K562 (cell line): ENCODE measurements around the gene UBN2. TPM values are rescaled to one million over a fixed set of nuclear protein-coding genes. Genes with fewer than 3 reads are reported as not detected.

Experiments used
- DIDO1 ChIP-seq: fragments of 450-650 bp; IDR thresholded peaks from 2 replicates; pipeline ENCODE4 v1.6.1; 2016; ENCODE audit warnings: low read depth, missing biosample characterization, missing genetic modification characterization
- KAT7 ChIP-seq: sonication (generic); formaldehyde crosslinking; IDR thresholded peaks from 2 replicates; pipeline ENCODE4 v1.8.0; 2022; ENCODE audit warnings: missing genetic modification reagents, mild to moderate bottlenecking, borderline replicate concordance
- NR2F6 ChIP-seq: fragments of 450-650 bp; formaldehyde crosslinking; IDR thresholded peaks from 2 replicates; pipeline ENCODE4 v1.4.0; 2020; ENCODE audit warnings: mild to moderate bottlenecking
- RBBP5 ChIP-seq: fragments of 200-600 bp; sonication (generic); IDR thresholded peaks from 2 replicates; pipeline ENCODE4 v1.6.1; 2012; ENCODE audit warnings: borderline replicate concordance, mild to moderate bottlenecking, low read length, control low read depth, inconsistent platforms; ENCODE audit not compliant: insufficient read depth, poor library complexity, severe bottlenecking
- REST ChIP-seq, 2 experiments: fragments of 450-650 bp; formaldehyde crosslinking in 1 of 2; IDR thresholded peaks; 2 replicates each; pipeline versions ENCODE4 v1.4.0 to v1.6.1; 2014 to 2020; ENCODE audit warnings: mild to moderate bottlenecking in 2 of 2, borderline replicate concordance in 1 of 2, low read depth in 1 of 2
- SIN3B ChIP-seq: fragments of 450-650 bp; IDR thresholded peaks from 2 replicates; pipeline ENCODE4 v1.6.1; 2017; ENCODE audit warnings: low read depth, mild to moderate bottlenecking, moderate library complexity
- SNRNP70 ChIP-seq: fragments of 200-400 bp; formaldehyde crosslinking; optimal IDR thresholded peaks from 2 replicates; pipeline ENCODE3; 2017; ENCODE audit warnings: low read depth, low read length
- TFAP4 ChIP-seq: sonication (generic); formaldehyde crosslinking; IDR thresholded peaks from 2 replicates; pipeline ENCODE4 v1.8.0; 2022; ENCODE audit warnings: missing genetic modification reagents, mild to moderate bottlenecking, moderate library complexity, borderline replicate concordance
- THRAP3 ChIP-seq: fragments of 450-650 bp; IDR thresholded peaks from 2 replicates; pipeline ENCODE4 v1.6.1; 2016; ENCODE audit warnings: mild to moderate bottlenecking, inconsistent platforms, borderline replicate concordance
- polyA plus RNA-seq, 8 experiments: library from polyadenylated mRNA; depleted of rRNA in 4 of 8; stranded (reverse) in 5 of 8; unstranded in 3 of 8; fragments of >200 nt; fragmentation: Nextera tagmentation in 2 of 8; fragmentation: Illumina TruSeq in 1 of 8; extraction: Ambion mirVana in 2 of 8; extraction: Trizol in 1 of 8; gene quantifications; 2 replicates each; pipeline versions ENCODE4 v1.2.1 to v1.2.3, GENCODE V29; 2011 to 2014; ENCODE audit warnings: inconsistent platforms in 1 of 8, missing spikeins in 1 of 8
- total RNA-seq, 7 experiments: library from RNA; depleted of rRNA in 6 of 7; stranded (reverse); fragments of >200 nt in 6 of 7; fragmentation: Illumina TruSeq in 2 of 7; extraction: Trizol in 2 of 7; gene quantifications; 2 replicates each; pipeline versions ENCODE4 v1.2.1 to v1.2.3, GENCODE V29; 2011 to 2021; ENCODE audit warnings: low replicate concordance in 1 of 7
- TF ChIP-seq, protein P1 (sequence below): conservative IDR thresholded peaks from 2 replicates; pipeline ENCODE4 v1.6.1; 2011; ENCODE audit warnings: low read depth, mild to moderate bottlenecking, low read length; ENCODE audit not compliant: control insufficient read depth
- TF ChIP-seq, protein P2 (sequence below): sonication (generic); formaldehyde crosslinking; IDR thresholded peaks from 2 replicates; pipeline ENCODE4 v1.8.0; 2023; ENCODE audit warnings: mild to moderate bottlenecking, missing genetic modification reagents

UBN2 gene
- total and polyA plus RNA-seq, 9 of the 15 experiments (the other 6 are each of a cell fraction or from before 2014, with no cell fraction given): 1.2 to 19.5 (median 9.9) TPM

DNA sequence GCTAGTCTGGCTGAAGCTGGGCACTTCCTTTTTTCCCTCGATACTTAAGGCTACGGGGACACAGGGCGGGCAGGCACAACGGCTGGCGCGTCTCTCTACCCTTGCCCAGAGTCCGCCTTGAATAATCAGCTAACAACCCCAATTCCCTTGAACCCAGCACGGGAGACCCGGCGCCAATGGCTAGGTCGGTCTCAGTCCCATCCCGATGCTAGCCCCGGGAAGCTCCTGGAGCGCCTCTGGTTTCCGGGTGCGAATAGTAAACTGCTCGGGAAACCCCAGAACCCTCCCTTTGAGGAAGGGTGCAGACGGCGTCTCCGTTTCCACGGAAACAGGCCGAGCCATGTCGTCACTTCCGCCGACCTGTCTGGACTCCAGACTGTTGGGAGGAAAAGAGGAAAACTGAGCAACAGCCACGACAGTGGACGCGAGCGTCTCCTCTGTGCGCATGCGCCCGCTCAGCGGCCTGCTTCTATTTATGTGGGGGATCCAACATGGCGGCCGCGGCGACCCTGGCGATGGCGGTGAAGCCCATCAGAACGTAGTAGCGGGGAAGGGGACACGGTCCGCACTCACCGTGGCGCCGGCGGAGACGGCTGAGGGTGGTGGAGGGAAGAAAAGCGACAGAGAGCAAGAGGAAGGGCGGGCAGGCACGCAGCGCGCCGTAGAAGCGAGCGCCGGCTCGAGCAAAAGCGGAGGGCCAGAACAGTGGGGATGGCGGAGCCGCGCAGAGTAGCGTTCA, at the start of gene UBN2 (continued):
- TF ChIP-seq KAT7 (peak; percentile 94; the same call in 1 of the 2 replicates), DIDO1 (tag) (peak; percentile 65; the same call in 1 of the 2 replicates), THRAP3 (no peak), SNRNP70 (no peak), SIN3B (peak; percentile 80), NR2F6 (CRISPR knock-in tag) (no peak), RBBP5 (peak; percentile 100), REST (IDR thresholded peaks at IDR 0.05; ENCODE audit: borderline replicate concordance) (no peak), REST (CRISPR knock-in tag; IDR thresholded peaks at IDR 0.05; ENCODE audit: low read depth) (0 out of 2 replicates have a peak, but pooled peaks have one; percentile 22), TFAP4 (CRISPR knock-in tag) (peak; percentile 83)
- TF ChIP-seq, protein P1, sequence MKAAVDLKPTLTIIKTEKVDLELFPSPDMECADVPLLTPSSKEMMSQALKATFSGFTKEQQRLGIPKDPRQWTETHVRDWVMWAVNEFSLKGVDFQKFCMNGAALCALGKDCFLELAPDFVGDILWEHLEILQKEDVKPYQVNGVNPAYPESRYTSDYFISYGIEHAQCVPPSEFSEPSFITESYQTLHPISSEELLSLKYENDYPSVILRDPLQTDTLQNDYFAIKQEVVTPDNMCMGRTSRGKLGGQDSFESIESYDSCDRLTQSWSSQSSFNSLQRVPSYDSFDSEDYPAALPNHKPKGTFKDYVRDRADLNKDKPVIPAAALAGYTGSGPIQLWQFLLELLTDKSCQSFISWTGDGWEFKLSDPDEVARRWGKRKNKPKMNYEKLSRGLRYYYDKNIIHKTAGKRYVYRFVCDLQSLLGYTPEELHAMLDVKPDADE: peak; percentile 62; the same call in 1 of the 2 replicates
- TF ChIP-seq, protein P2, sequence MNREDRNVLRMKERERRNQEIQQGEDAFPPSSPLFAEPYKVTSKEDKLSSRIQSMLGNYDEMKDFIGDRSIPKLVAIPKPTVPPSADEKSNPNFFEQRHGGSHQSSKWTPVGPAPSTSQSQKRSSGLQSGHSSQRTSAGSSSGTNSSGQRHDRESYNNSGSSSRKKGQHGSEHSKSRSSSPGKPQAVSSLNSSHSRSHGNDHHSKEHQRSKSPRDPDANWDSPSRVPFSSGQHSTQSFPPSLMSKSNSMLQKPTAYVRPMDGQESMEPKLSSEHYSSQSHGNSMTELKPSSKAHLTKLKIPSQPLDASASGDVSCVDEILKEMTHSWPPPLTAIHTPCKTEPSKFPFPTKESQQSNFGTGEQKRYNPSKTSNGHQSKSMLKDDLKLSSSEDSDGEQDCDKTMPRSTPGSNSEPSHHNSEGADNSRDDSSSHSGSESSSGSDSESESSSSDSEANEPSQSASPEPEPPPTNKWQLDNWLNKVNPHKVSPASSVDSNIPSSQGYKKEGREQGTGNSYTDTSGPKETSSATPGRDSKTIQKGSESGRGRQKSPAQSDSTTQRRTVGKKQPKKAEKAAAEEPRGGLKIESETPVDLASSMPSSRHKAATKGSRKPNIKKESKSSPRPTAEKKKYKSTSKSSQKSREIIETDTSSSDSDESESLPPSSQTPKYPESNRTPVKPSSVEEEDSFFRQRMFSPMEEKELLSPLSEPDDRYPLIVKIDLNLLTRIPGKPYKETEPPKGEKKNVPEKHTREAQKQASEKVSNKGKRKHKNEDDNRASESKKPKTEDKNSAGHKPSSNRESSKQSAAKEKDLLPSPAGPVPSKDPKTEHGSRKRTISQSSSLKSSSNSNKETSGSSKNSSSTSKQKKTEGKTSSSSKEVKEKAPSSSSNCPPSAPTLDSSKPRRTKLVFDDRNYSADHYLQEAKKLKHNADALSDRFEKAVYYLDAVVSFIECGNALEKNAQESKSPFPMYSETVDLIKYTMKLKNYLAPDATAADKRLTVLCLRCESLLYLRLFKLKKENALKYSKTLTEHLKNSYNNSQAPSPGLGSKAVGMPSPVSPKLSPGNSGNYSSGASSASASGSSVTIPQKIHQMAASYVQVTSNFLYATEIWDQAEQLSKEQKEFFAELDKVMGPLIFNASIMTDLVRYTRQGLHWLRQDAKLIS (CRISPR knock-in tag): peak; percentile 70; the same call in 1 of the 2 replicates
